Keratinocyte (primary cell): ENCODE measurements around the gene CTCF.

Source experiments
- CTCF ChIP-seq, 3 experiments: IDR thresholded peaks in 1 of 3; conservative IDR thresholded peaks in 1 of 3; optimal IDR thresholded peaks in 1 of 3; 2 replicates in 2 of 3; 3 replicates in 1 of 3; pipeline versions ENCODE3 to v1.5.1; 2011; ENCODE audit warnings: low read length in 3 of 3, mild to moderate bottlenecking in 3 of 3, moderate library complexity in 2 of 3, control low read depth in 1 of 3, inconsistent platforms in 1 of 3; ENCODE audit not compliant: insufficient read depth in 2 of 3; ENCODE audit errors: extremely low read depth in 1 of 3
- EZH2 ChIP-seq: IDR thresholded peaks from one replicate; pipeline ENCODE4 v1.6.1; 2012; ENCODE audit warnings: inconsistent platforms, mild to moderate bottlenecking, low read length, moderate library complexity

- no peak for TF ChIP-seq CTCF (optimal IDR thresholded peaks at IDR 0.05 in 1 of 3, IDR thresholded peaks at IDR 0.05 in 1 of 3, conservative IDR thresholded peaks at IDR 0.05 in 1 of 3; ENCODE audit: extremely low read depth in 1 of 3, insufficient read depth in 2 of 3, low read length in 3 of 3)
- no peak for TF ChIP-seq EZH2
These were observed 17.4 kb downstream of the CTCF start for GRCh38 chr16:67579686-67580085.
